Measurements from ENCODE around the gene ATP13A3. TPM values are rescaled to one million over a fixed set of nuclear protein-coding genes. Genes with fewer than 3 reads are reported as not detected.

Gene ATP13A3
- total and polyA plus RNA-seq, 4 donors = 33.6 to 257 (median 56.4) TPM

- Histone ChIP-seq H3K9me3 (ENCODE audit: control insufficient read depth in 4 of 4, low read length in 3 of 4) (no peaks in the 10 kb centered on the region), H3K27ac (ENCODE audit: low read depth in 1 of 2, low read length in 2 of 2) (peak overlapping the region; percentile 95 to 96), H3K4me3 (ENCODE audit: low read depth in 1 of 3, low read length in 3 of 3) (peak overlapping the region; percentile 80 to 97 (median 86)), H3K9ac (ENCODE audit: low read depth in 1 of 2, low read length in 2 of 2) (peak overlapping the region; percentile 67 to 93), H3K4me1 (ENCODE audit: control insufficient read depth in 4 of 4, insufficient read depth in 4 of 4, low read length in 3 of 4) (peaks cover 11 to 45% (median 30%) of the 10 kb centered on the region in 4 donors), H3K27me3 (ENCODE audit: control insufficient read depth in 4 of 4, insufficient read depth in 4 of 4, low read length in 3 of 4) (no peaks in the 10 kb centered on the region), H3K36me3 (ENCODE audit: control insufficient read depth in 4 of 4, insufficient read depth in 3 of 4, low read depth in 1 of 4, low read length in 3 of 4) (no peaks in the 10 kb centered on the region)
- TF ChIP-seq JUND (IDR thresholded peaks at IDR 0.05) = no peak
- TF ChIP-seq FOXA1 (IDR thresholded peaks at IDR 0.05) = no peak
- peak in 1 of 2 donors; percentile 36 for TF ChIP-seq HNF4A (conservative IDR thresholded peaks at IDR 0.05)
- peak; percentile 37 for TF ChIP-seq SP1 (IDR thresholded peaks at IDR 0.05)
- no peak for TF ChIP-seq FOXA2 (IDR thresholded peaks at IDR 0.05)
- peak in 1 of 2 donors; percentile 24 for TF ChIP-seq RAD21 (IDR thresholded peaks at IDR 0.05)
- no peak for TF ChIP-seq EGR1 (IDR thresholded peaks at IDR 0.05; ENCODE audit: low read depth in 2 of 2)
- TF ChIP-seq TAF1 (conservative IDR thresholded peaks at IDR 0.05) = peak; percentile 41
- TF ChIP-seq YY1 (IDR thresholded peaks at IDR 0.05) = peak; percentile 38
- TF ChIP-seq NR2F2 (IDR thresholded peaks at IDR 0.05) = no peak
- no peak for TF ChIP-seq MAX (IDR thresholded peaks at IDR 0.05)
- TF ChIP-seq, protein P1, sequence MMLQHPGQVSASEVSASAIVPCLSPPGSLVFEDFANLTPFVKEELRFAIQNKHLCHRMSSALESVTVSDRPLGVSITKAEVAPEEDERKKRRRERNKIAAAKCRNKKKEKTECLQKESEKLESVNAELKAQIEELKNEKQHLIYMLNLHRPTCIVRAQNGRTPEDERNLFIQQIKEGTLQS (IDR thresholded peaks at IDR 0.05) = no peak
- TF ChIP-seq ZBTB33 (IDR thresholded peaks at IDR 0.05) = no peak
- peak in 1 of 2 donors; percentile 73 for TF ChIP-seq RXRA (IDR thresholded peaks at IDR 0.05)
- peak; percentile 56 for TF ChIP-seq REST (IDR thresholded peaks at IDR 0.05)
- TF ChIP-seq, protein P2, sequence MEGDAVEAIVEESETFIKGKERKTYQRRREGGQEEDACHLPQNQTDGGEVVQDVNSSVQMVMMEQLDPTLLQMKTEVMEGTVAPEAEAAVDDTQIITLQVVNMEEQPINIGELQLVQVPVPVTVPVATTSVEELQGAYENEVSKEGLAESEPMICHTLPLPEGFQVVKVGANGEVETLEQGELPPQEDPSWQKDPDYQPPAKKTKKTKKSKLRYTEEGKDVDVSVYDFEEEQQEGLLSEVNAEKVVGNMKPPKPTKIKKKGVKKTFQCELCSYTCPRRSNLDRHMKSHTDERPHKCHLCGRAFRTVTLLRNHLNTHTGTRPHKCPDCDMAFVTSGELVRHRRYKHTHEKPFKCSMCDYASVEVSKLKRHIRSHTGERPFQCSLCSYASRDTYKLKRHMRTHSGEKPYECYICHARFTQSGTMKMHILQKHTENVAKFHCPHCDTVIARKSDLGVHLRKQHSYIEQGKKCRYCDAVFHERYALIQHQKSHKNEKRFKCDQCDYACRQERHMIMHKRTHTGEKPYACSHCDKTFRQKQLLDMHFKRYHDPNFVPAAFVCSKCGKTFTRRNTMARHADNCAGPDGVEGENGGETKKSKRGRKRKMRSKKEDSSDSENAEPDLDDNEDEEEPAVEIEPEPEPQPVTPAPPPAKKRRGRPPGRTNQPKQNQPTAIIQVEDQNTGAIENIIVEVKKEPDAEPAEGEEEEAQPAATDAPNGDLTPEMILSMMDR (IDR thresholded peaks at IDR 0.05; ENCODE audit: low read depth, low read length, missing input control) = peak; percentile 2
- TF ChIP-seq GABPA (IDR thresholded peaks at IDR 0.05 in 1 of 2, conservative IDR thresholded peaks at IDR 0.05 in 1 of 2) = no peak
- TF ChIP-seq HNF4G (IDR thresholded peaks at IDR 0.05) = peak; percentile 14
- WGBS = under 1% methylated on average over 42 of the region's 42 CpGs
- peak; percentile 49 for DNase-seq (ENCODE audit: low spot score)
These were observed 792 bp downstream of the ATP13A3 start for GRCh38 chr3:194485881-194486539.
